Effector memory CD4-positive, alpha-beta T cell (primary cell): ENCODE data around the gene PDE12.

Experiments used
- DNase-seq, 3 donors: peaks; one replicate each; pipeline ENCODE4 v3.0.0-alpha.2; 2020
- H3K27ac ChIP-seq: 2 replicates; pipeline ENCODE4 v1.7.0; 2013; ENCODE audit warnings: mild to moderate bottlenecking, low read length, moderate library complexity; ENCODE audit not compliant: insufficient read depth, poor library complexity, severe bottlenecking
- H3K27me3 ChIP-seq: replicated peaks from 2 replicates; pipeline ENCODE4 v1.7.0; 2013; ENCODE audit warnings: mild to moderate bottlenecking, low read length; ENCODE audit not compliant: insufficient read depth, control insufficient read depth, poor library complexity, severe bottlenecking
- H3K36me3 ChIP-seq: 2 replicates; pipeline ENCODE4 v1.7.0; 2013; ENCODE audit warnings: mild to moderate bottlenecking, low read length, moderate library complexity; ENCODE audit not compliant: control insufficient read depth, insufficient read depth
- H3K4me1 ChIP-seq: 2 replicates; pipeline ENCODE4 v1.7.0; 2013; ENCODE audit warnings: low read length, mild to moderate bottlenecking; ENCODE audit not compliant: control insufficient read depth, insufficient read depth, poor library complexity, severe bottlenecking
- H3K4me3 ChIP-seq: 2 replicates; pipeline ENCODE4 v1.7.0; 2013; ENCODE audit warnings: low read length, low read depth, mild to moderate bottlenecking; ENCODE audit not compliant: insufficient read depth, poor library complexity, severe bottlenecking
- H3K9me3 ChIP-seq: 2 replicates; pipeline ENCODE4 v1.7.0; 2013; ENCODE audit warnings: mild to moderate bottlenecking, low read length, moderate library complexity; ENCODE audit not compliant: control insufficient read depth
- total RNA-seq, 3 donors: gene quantifications; one replicate each; lab custom pipeline; 2026; lab: John Stamatoyannopoulos, UW

PDE12 gene
- total RNA-seq: 62.1 to 108 (median 67.2) reads per million in 3 donors

- H3K4me1 ChIP-seq: peaks cover 25% of the 10 kb centered on the region
- H3K27me3 ChIP-seq: no peaks in the 10 kb centered on the region
- H3K27ac ChIP-seq: peak within 1 kb of the TSS; percentile 91
- peaks cover 7% of the 10 kb centered on the region for H3K36me3 ChIP-seq
- DNase-seq: peak; percentile 67 to 73 (median 68)
- H3K4me3 ChIP-seq: peak within 1 kb of the TSS; percentile 73
- H3K9me3 ChIP-seq: no peaks in the 10 kb centered on the region
Measured at GRCh38 chr3:57555738-57556458, at the start of gene PDE12. PDE12 (plus strand) TSS chr3:57556274; CDS start chr3:57556380, 106 bp downstream.

GRCh38 chr3:57512166-57512565 lies 43.9 kb upstream of the PDE12 start:
- no peak for DNase-seq
- Histone ChIP-seq H3K9me3 (no peaks in the 10 kb centered on the region), H3K4me3 (no peak overlapping the region), H3K36me3 (no peaks in the 10 kb centered on the region), H3K27me3 (no peaks in the 10 kb centered on the region), H3K4me1 (no peaks in the 10 kb centered on the region), H3K27ac (no peak overlapping the region)

- Histone ChIP-seq H3K9me3 (no peaks in the 10 kb centered on the region), H3K27ac (no peak overlapping the region), H3K4me1 (no peaks in the 10 kb centered on the region), H3K36me3 (no peaks in the 10 kb centered on the region), H3K4me3 (no peak overlapping the region), H3K27me3 (no peaks in the 10 kb centered on the region)
- DNase-seq: no peak
Measured at GRCh38 chr3:57518276-57518915, 37.7 kb upstream of the PDE12 start.

GRCh38 chr3:57530071-57530608 lies 25.9 kb upstream of the PDE12 start:
- no peaks in the 10 kb centered on the region for H3K36me3 ChIP-seq
- H3K4me1 ChIP-seq: no peaks in the 10 kb centered on the region
- no peaks in the 10 kb centered on the region for H3K9me3 ChIP-seq
- DNase-seq: no peak
- H3K27me3 ChIP-seq: no peaks in the 10 kb centered on the region
- H3K27ac ChIP-seq: no peak overlapping the region
- H3K4me3 ChIP-seq: no peak overlapping the region

GRCh38 chr3:57538465-57538864 lies 17.6 kb upstream of the PDE12 start:
- no peaks in the 10 kb centered on the region for H3K36me3 ChIP-seq

GRCh38 chr3:57544181-57545125 lies 11.6 kb upstream of the PDE12 start, which contains the start of gene DNAH12:
DNAH12 (minus strand) TSS chr3:57544344; CDS start chr3:57542870, 1,474 bp downstream.
- Histone ChIP-seq H3K4me1 (no peaks in the 10 kb centered on the region), H3K4me3 (no peak within 1 kb of the TSS), H3K36me3 (no peaks in the 10 kb centered on the region), H3K27ac (no peak within 1 kb of the TSS), H3K9me3 (no peaks in the 10 kb centered on the region), H3K27me3 (no peaks in the 10 kb centered on the region)
- DNase-seq: no peak

More at GRCh38 chr3:57538465-57538864, 17.6 kb upstream of the PDE12 start:
- no peaks in the 10 kb centered on the region for H3K27me3 ChIP-seq
- DNase-seq: no peak
- H3K4me1 ChIP-seq: no peaks in the 10 kb centered on the region
- no peak overlapping the region for H3K4me3 ChIP-seq
- H3K9me3 ChIP-seq: no peaks in the 10 kb centered on the region
- no peak overlapping the region for H3K27ac ChIP-seq

GRCh38 chr3:57545636-57546268 lies 10.3 kb upstream of the PDE12 start:
- Histone ChIP-seq H3K27ac (no peak overlapping the region), H3K4me3 (no peak overlapping the region), H3K36me3 (no peaks in the 10 kb centered on the region), H3K4me1 (no peaks in the 10 kb centered on the region), H3K27me3 (no peaks in the 10 kb centered on the region), H3K9me3 (no peaks in the 10 kb centered on the region)
- DNase-seq: no peak

- no peak for DNase-seq
- Histone ChIP-seq H3K27ac (no peak overlapping the region), H3K36me3 (no peaks in the 10 kb centered on the region), H3K27me3 (no peaks in the 10 kb centered on the region), H3K4me3 (no peak overlapping the region), H3K4me1 (no peaks in the 10 kb centered on the region), H3K9me3 (no peaks in the 10 kb centered on the region)
Measured at GRCh38 chr3:57546616-57547015, 9.5 kb upstream of the PDE12 start.

- peak overlapping the region; percentile 91 for H3K27ac ChIP-seq
- no peaks in the 10 kb centered on the region for H3K27me3 ChIP-seq
- H3K36me3 ChIP-seq: peaks cover 7% of the 10 kb centered on the region
- DNase-seq: no peak
- no peaks in the 10 kb centered on the region for H3K9me3 ChIP-seq
- peak overlapping the region; percentile 73 for H3K4me3 ChIP-seq
- H3K4me1 ChIP-seq: peaks cover 25% of the 10 kb centered on the region
Measured at GRCh38 chr3:57555306-57555705, 768 bp upstream of the PDE12 start.
